Measurements from ENCODE around the gene DCAKD.

Gene DCAKD

GRCh38 chr17:44983563-44983962 is 67.9 kb downstream of the DCAKD start:
- TF ChIP-seq CTCF (conservative IDR thresholded peaks at IDR 0.05; ENCODE audit: low read depth, low read length), result no peak
- DNase-seq (ENCODE audit: low read depth), result no peak

GRCh38 chr17:44982113-44982702 is 69.2 kb downstream of the DCAKD start:
- no peak for TF ChIP-seq CTCF (conservative IDR thresholded peaks at IDR 0.05; ENCODE audit: low read depth, low read length)
- no peak overlapping the region for H3K4me3 ChIP-seq (ENCODE audit: low read length)
- no peak for DNase-seq (ENCODE audit: low read depth)

More at GRCh38 chr17:44983563-44983962, 67.9 kb downstream of the DCAKD start:
- no peak overlapping the region for H3K4me3 ChIP-seq (ENCODE audit: low read length)

- no peak overlapping the region for H3K4me3 ChIP-seq (ENCODE audit: low read length)
- no peak for DNase-seq (ENCODE audit: low read depth)
- TF ChIP-seq CTCF (conservative IDR thresholded peaks at IDR 0.05; ENCODE audit: low read depth, low read length), result no peak
These were observed 70.0 kb downstream of the DCAKD start for GRCh38 chr17:44981221-44981968.

- no peak overlapping the region for H3K4me3 ChIP-seq (ENCODE audit: low read length)
- TF ChIP-seq CTCF (conservative IDR thresholded peaks at IDR 0.05; ENCODE audit: low read depth, low read length), result no peak
- no peak for DNase-seq (ENCODE audit: low read depth)
These were observed 71.9 kb downstream of the DCAKD start for GRCh38 chr17:44979426-44979995.

- TF ChIP-seq CTCF (conservative IDR thresholded peaks at IDR 0.05; ENCODE audit: low read depth, low read length), result no peak
- no peak for DNase-seq (ENCODE audit: low read depth)
- H3K4me3 ChIP-seq (ENCODE audit: low read length), result no peak overlapping the region
These were observed 72.6 kb downstream of the DCAKD start for GRCh38 chr17:44978807-44979206.

GRCh38 chr17:44977814-44978550 is 73.5 kb downstream of the DCAKD start:
- no peak for TF ChIP-seq CTCF (conservative IDR thresholded peaks at IDR 0.05; ENCODE audit: low read depth, low read length)
- DNase-seq (ENCODE audit: low read depth), result no peak
- H3K4me3 ChIP-seq (ENCODE audit: low read length), result no peak overlapping the region

Data from retinal pigment epithelial cell (primary cell).